ENCODE data around the gene AMFR. TPM values are rescaled to one million over a fixed set of nuclear protein-coding genes. Genes with fewer than 3 reads are reported as not detected.

Gene AMFR
- total and polyA plus RNA-seq, 8 donors: 16.8 to 254 (median 68.2) TPM

DNA sequence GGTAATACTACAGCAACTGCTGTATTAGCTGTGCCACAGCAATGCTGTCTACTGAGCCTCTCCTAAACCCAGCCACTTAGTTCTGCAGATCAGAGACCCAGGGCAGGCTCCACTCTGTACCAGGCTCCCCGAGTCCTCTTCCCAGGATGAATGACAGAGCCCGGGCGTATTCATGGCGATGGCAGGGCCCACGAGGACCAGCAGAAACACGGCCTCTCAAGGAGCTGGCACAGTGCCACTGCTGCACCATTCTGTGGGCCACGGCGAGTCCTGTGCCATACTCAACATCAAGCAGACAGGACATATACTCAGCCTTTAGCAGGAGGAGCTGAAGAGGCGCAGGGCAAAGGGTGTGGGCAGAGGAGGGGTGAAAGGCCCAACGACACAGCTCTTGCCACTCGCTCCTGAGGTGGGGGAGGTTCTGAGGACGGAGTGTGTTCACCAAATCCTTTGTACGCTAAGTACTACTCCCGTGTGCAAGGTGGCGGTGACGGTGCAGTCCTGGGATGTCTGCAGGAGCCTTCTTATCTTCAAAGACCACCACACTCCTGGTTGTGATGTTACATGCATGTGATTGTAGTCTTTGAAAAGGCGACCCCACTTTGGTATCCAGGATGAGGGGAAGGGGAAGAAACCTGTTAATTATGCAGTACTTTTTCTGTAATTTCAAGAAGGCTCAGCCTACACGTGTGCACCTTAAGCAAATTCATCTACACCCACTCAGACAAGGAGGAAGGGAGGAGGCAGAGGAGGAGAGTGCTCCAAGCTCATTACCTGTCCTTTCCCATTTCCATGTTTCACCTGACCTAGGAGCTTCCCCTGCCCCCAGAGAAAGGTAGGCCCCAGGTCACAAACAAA lies 98.0 kb downstream of the AMFR start:
- intact Hi-C loops (cut with DNase I; ENCODE audit: low total_unique reads): no loop called here
- H3K4me3 ChIP-seq: no peak overlapping the region
- no peaks in the 10 kb centered on the region for H3K9me3 ChIP-seq
- peaks cover 0 to 19% (median 0%) of the 10 kb centered on the region in 4 donors for H3K36me3 ChIP-seq
- DNase-seq: no peak
- no peak for TF ChIP-seq POLR2A (IDR thresholded peaks at IDR 0.05)
- no peak for TF ChIP-seq POLR2AphosphoS5 (IDR thresholded peaks at IDR 0.05)
- TF ChIP-seq, protein P1, sequence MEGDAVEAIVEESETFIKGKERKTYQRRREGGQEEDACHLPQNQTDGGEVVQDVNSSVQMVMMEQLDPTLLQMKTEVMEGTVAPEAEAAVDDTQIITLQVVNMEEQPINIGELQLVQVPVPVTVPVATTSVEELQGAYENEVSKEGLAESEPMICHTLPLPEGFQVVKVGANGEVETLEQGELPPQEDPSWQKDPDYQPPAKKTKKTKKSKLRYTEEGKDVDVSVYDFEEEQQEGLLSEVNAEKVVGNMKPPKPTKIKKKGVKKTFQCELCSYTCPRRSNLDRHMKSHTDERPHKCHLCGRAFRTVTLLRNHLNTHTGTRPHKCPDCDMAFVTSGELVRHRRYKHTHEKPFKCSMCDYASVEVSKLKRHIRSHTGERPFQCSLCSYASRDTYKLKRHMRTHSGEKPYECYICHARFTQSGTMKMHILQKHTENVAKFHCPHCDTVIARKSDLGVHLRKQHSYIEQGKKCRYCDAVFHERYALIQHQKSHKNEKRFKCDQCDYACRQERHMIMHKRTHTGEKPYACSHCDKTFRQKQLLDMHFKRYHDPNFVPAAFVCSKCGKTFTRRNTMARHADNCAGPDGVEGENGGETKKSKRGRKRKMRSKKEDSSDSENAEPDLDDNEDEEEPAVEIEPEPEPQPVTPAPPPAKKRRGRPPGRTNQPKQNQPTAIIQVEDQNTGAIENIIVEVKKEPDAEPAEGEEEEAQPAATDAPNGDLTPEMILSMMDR (IDR thresholded peaks at IDR 0.05): no peak
- no peak for TF ChIP-seq EP300 (IDR thresholded peaks at IDR 0.05)
- H3K27ac ChIP-seq: no peak overlapping the region
- H3K4me1 ChIP-seq: peaks cover 0 to 5% (median 0%) of the 10 kb centered on the region in 4 donors
- WGBS, 5 donors: 80 to 82% (median 82%) methylated on average over 7 to 18 of the region's 18 CpGs
- H3K27me3 ChIP-seq: no peaks in the 10 kb centered on the region

DNA sequence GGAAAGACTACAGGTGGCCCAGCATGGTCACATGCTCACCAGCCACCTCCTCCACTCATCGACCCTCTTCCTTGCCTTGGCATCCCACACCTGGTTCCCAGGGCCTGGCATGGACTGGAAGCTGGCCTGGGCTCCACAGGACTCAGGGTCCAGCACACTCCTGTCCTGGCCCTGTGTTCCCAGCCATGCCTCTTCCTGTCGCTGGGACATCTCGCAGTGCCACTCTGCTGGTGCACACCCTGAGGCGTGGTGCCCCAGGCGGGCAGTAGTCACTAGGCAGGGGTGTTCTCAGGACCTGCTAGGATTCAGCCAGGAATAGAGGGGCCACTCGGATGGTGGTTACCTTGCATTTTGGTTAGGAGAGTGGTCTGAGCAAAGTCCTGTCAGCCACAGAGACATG lies 99.4 kb downstream of the AMFR start:
- no peaks in the 10 kb centered on the region for H3K9me3 ChIP-seq
- no peak overlapping the region for H3K4me3 ChIP-seq
- peaks cover 0 to 5% (median 0%) of the 10 kb centered on the region in 4 donors for H3K4me1 ChIP-seq
- TF ChIP-seq POLR2A (IDR thresholded peaks at IDR 0.05) (no peak), EP300 (IDR thresholded peaks at IDR 0.05) (no peak), POLR2AphosphoS5 (IDR thresholded peaks at IDR 0.05) (no peak)
- TF ChIP-seq, protein P1 (IDR thresholded peaks at IDR 0.05): no peak
- WGBS, 5 donors: 80 to 87% (median 82%) methylated on average over 2 to 6 of the region's 6 CpGs
- H3K27me3 ChIP-seq: no peaks in the 10 kb centered on the region
- no peak overlapping the region for H3K27ac ChIP-seq
- DNase-seq: no peak
- intact Hi-C loops (cut with DNase I; ENCODE audit: low total_unique reads): no loop called here
- H3K36me3 ChIP-seq: peaks cover 0 to 12% (median 0%) of the 10 kb centered on the region in 4 donors

DNA sequence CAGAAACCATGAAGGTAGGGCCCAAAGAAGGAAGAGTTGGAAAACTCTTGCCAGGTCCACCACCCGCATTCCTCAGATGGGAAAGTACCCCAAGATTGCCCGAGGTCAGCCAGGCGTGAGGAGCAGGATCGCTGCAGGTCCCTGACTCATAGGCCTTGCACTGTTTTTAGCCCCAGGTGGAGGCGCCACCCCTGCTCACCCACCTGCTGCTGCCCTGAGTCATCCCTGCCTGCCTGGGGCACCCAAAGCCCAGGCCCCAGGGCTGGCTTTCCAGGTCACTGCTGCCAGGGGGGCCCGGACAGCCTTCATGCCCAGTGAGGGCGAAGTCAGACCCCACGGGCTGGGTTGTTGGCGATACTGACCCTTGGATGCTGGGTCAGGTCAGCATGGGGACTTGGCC lies 100.9 kb downstream of the AMFR start:
- H3K36me3 ChIP-seq: peaks cover 0 to 3% (median 0%) of the 10 kb centered on the region in 4 donors
- H3K4me1 ChIP-seq: peaks cover 0 to 5% (median 0%) of the 10 kb centered on the region in 4 donors
- intact Hi-C loops (cut with DNase I; ENCODE audit: low total_unique reads): no loop called here
- TF ChIP-seq POLR2A (IDR thresholded peaks at IDR 0.05): no peak
- TF ChIP-seq, protein P1 (IDR thresholded peaks at IDR 0.05): no peak
- TF ChIP-seq POLR2AphosphoS5 (IDR thresholded peaks at IDR 0.05): no peak
- no peak for TF ChIP-seq EP300 (IDR thresholded peaks at IDR 0.05)
- no peak for DNase-seq
- H3K4me3 ChIP-seq: no peak overlapping the region
- H3K27ac ChIP-seq: no peak overlapping the region
- no peaks in the 10 kb centered on the region for H3K9me3 ChIP-seq
- no peaks in the 10 kb centered on the region for H3K27me3 ChIP-seq
- 78 to 87% (median 84%) methylated on average over 6 to 9 of the region's 9 CpGs for WGBS, 5 donors

GRCh38 chr16:56321571-56321970 lies 103.8 kb downstream of the AMFR start:
- intact Hi-C loops (cut with DNase I; ENCODE audit: low total_unique reads): no loop called here
- no peaks in the 10 kb centered on the region for H3K36me3 ChIP-seq
- H3K4me1 ChIP-seq: peaks cover 4 to 18% (median 11%) of the 10 kb centered on the region in 4 donors
- 79 to 93% (median 81%) methylated on average over 9 of the region's 9 CpGs for WGBS, 5 donors
- H3K9me3 ChIP-seq: no peaks in the 10 kb centered on the region
- peaks cover 0 to 6% (median 0%) of the 10 kb centered on the region in 3 donors for H3K27me3 ChIP-seq
- H3K4me3 ChIP-seq: no peak overlapping the region
- DNase-seq: no peak
- no peak overlapping the region for H3K27ac ChIP-seq
- TF ChIP-seq, protein P1 (IDR thresholded peaks at IDR 0.05): no peak
- TF ChIP-seq POLR2A (IDR thresholded peaks at IDR 0.05) (no peak), POLR2AphosphoS5 (IDR thresholded peaks at IDR 0.05) (no peak), EP300 (IDR thresholded peaks at IDR 0.05) (no peak)

Data from stomach (tissue), 9 donors.